Measurements from ENCODE around the gene CXCL11.

GRCh38 chr4:76058888-76059426, 23.1 kb upstream of the CXCL11 start:
- TF ChIP-seq TAF1 (IDR thresholded peaks at IDR 0.05; ENCODE audit: low read depth) (no peak), USF1 (IDR thresholded peaks at IDR 0.05) (no peak), EP300 (IDR thresholded peaks at IDR 0.05; ENCODE audit: borderline replicate concordance) (no peak), EGR1 (IDR thresholded peaks at IDR 0.05) (no peak)

Measured in Ishikawa (cell line).